ENCODE data around the gene RNF125.

The RNF125 gene

DNA sequence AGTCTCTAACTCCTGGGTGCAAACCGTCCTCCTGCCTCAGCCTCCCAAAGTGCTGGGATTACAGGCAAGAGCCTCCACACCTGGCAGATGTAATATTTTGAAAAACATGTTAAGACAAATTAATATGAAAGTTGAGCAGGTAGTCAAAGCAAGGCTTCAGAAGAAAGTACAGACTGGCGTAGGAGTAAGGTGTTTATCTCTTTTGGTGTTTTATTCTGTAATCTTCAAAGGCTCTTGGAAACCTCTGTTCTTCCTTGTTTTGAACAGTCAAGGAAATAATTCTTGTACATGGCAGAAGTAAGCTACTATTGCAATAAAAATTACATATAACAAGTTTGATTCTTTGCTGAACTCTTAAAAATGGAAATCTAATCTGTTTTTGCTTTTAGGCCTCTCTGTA is 78.3 kb downstream of the RNF125 start:
- H3K4me3 ChIP-seq (ENCODE audit: low read depth, low read length), result no peak overlapping the region
- TF ChIP-seq, protein P1, sequence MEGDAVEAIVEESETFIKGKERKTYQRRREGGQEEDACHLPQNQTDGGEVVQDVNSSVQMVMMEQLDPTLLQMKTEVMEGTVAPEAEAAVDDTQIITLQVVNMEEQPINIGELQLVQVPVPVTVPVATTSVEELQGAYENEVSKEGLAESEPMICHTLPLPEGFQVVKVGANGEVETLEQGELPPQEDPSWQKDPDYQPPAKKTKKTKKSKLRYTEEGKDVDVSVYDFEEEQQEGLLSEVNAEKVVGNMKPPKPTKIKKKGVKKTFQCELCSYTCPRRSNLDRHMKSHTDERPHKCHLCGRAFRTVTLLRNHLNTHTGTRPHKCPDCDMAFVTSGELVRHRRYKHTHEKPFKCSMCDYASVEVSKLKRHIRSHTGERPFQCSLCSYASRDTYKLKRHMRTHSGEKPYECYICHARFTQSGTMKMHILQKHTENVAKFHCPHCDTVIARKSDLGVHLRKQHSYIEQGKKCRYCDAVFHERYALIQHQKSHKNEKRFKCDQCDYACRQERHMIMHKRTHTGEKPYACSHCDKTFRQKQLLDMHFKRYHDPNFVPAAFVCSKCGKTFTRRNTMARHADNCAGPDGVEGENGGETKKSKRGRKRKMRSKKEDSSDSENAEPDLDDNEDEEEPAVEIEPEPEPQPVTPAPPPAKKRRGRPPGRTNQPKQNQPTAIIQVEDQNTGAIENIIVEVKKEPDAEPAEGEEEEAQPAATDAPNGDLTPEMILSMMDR (IDR thresholded peaks at IDR 0.05; ENCODE audit: borderline replicate concordance, insufficient read depth, low read depth, low read length), result no peak

DNA sequence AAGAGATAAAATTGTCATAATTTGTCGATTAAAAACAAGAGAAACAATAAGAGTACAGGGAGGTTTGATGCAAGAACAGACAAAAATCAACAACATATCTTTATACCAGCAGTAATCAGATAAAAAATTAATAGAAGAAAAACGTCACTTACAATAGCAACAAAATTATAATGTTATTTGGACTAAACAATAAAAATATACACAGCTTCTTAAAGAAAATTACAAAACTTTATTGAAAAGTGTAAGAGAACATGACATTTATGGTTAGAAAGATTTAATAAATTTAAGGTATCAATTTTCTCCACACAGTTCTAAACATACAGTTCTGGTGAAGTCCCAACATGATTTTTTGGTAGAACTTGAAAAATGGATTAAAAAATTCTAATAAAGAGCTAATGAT is 85.9 kb downstream of the RNF125 start:
- TF ChIP-seq, protein P1 (IDR thresholded peaks at IDR 0.05; ENCODE audit: borderline replicate concordance, insufficient read depth, low read depth, low read length), result no peak
- no peak overlapping the region for H3K4me3 ChIP-seq (ENCODE audit: low read depth, low read length)

DNA sequence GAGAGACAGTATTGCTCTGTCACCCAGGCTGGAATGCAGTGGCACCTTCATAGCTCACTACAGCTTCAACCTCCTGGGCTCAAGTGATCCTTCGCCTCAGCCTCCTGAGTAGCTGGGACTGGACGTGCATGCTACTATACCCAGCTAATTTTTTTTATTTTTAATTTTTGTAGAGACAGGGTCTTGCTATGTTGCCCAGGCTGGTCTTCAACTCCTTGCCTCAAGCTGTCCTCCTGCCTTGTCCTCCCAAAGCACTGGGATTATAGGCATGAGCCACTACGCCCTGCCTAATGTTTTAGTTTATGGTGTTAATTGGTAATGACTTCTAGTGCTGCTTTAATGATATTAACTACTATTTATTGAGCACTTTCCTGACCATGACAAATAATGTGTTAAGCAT is 91.4 kb downstream of the RNF125 start:
- TF ChIP-seq, protein P1 (IDR thresholded peaks at IDR 0.05; ENCODE audit: borderline replicate concordance, insufficient read depth, low read depth, low read length), result no peak
- H3K4me3 ChIP-seq (ENCODE audit: low read depth, low read length), result no peak overlapping the region

DNA sequence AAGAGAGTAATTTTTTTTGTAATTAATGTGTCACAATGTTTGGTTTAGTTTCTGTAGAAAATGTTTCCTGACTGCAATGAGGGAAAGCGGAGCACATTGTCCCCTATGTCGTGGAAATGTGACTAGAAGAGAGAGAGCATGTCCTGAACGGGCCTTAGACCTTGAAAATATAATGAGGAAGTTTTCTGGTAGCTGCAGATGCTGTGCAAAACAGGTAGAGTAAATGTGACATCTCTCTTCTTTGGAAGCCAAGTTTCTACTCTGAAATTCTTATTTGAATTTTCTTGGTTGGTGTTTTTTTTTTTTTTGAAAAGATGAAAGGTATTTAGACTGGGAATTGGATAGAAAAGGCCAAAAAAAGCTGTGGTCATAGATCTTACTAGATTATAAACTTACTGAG is 93.1 kb downstream of the RNF125 start:
- TF ChIP-seq, protein P1 (IDR thresholded peaks at IDR 0.05; ENCODE audit: borderline replicate concordance, insufficient read depth, low read depth, low read length), result no peak
- H3K4me3 ChIP-seq (ENCODE audit: low read depth, low read length), result no peak overlapping the region

DNA sequence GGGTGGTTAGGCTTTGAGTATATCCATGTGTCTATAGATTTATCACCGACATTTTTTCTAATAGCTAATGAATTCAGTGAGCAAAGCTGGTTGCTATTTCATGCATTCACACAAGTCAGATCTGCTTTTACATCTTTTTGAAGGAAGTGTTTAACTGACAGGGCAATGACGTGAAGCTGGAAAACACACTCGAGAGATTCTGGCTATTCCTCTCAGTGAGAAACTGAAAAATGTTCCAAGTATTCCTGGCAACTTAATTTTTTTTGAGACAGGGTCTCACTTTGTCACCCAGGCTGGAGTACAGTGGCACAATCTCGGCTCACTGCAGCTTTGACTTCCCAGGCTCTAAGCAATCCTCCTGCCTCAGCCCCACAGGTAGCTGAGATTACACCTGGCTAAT is 94.2 kb downstream of the RNF125 start:
- TF ChIP-seq, protein P1 (IDR thresholded peaks at IDR 0.05; ENCODE audit: borderline replicate concordance, insufficient read depth, low read depth, low read length), result no peak
- no peak overlapping the region for H3K4me3 ChIP-seq (ENCODE audit: low read depth, low read length)

DNA sequence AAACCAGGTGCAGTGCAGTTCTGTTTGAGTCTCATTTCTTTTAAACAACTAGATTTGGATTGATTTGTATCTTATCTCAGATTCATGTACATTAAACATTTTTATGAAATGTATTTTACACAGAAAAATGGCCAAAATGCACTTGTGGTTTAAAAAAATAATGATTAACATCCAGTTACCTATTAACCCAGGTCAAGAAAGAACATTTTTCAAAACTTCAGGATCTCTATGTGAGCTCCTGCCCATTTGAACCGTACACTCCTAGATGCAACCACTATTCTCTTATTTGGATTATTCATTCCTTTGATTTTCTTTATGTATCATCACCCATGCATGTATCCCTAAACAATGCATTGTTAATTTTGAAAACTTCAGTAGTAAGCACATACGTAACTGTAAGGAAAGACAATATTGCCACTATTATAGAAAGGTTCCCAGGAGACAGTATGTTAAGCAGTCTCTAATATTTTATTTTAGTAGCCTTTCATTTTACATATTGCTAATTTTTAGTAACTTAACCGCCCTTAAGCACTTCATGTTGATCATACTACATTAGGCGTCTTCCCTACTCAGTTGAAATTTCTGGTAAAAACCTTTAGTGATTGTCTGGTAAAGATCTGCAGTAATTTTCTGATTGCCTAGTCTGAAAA is 95.8 kb downstream of the RNF125 start:
- H3K4me3 ChIP-seq (ENCODE audit: low read depth, low read length), result no peak overlapping the region
- TF ChIP-seq, protein P1 (IDR thresholded peaks at IDR 0.05; ENCODE audit: borderline replicate concordance, insufficient read depth, low read depth, low read length), result no peak

DNA sequence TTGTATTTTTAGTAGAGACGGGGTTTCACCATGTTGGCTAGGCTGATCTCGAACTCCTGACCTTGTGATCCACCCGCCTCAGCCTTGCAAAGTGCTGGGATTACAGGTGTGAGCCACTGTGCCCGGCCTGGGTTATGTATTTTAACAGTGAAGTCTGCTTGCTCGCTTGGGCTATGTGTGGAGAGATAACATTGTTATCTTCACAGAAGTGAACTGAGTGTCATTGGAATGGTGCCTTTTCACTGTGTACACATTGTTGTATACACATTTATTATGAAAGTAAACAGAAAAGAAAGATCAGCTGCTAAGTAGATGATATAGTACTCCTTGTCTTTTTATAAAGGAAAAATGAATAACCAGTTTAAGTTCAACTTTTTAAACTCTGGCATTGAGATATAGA is 103.4 kb downstream of the RNF125 start:
- no peak overlapping the region for H3K4me3 ChIP-seq (ENCODE audit: low read depth, low read length)

More for the DNA sequence above, 103.4 kb downstream of the RNF125 start:
- TF ChIP-seq, protein P1 (IDR thresholded peaks at IDR 0.05; ENCODE audit: borderline replicate concordance, insufficient read depth, low read depth, low read length), result no peak
